Activated T-cell treated with anti-CD3 and anti-CD28 coated beads, Interleukin-2, amount 50 U/mL, for 1 hour (primary cell): Measurements from ENCODE around the gene TSPAN32.

Experiments
- DNase-seq: peaks from one replicate; pipeline ENCODE4 v3.0.0-alpha.2; 2020

TSPAN32 gene

GRCh38 chr11:2305140-2305778, 3.4 kb downstream of the TSPAN32 start:
- peak; percentile 87 for DNase-seq

DNA sequence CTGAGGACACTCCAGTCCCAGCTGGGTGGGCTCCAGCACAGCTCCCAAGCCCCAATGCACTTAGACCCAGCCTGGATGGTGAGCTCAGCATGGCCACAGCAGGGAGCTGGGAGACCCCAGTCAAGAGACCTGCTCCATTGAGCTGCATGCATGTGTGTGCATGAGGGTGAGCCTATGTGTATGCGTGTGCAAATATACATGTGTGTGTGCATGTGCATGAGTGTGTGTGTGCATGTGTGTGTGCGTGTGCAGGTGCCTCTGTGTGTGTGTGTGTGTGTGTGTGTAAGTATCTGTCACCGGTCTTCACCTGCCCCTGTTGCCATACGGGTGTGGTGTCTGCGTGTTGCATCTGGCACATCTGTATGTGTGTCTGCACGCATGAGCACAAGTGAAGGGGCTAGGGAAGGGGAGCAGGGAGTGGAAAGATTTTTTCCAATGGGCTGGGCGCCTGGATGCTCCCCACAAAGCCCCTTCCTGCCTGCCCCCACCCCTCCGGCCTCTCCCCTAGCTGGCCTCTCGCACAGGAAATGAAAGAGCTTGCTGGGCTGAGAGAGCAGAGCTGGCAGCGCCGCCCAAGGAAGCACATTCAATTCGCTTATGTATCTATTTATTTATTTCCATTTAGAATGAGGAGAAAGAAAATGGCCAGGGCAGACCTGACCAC, 4.1 kb downstream of the TSPAN32 start:
- no peak for DNase-seq

DNA sequence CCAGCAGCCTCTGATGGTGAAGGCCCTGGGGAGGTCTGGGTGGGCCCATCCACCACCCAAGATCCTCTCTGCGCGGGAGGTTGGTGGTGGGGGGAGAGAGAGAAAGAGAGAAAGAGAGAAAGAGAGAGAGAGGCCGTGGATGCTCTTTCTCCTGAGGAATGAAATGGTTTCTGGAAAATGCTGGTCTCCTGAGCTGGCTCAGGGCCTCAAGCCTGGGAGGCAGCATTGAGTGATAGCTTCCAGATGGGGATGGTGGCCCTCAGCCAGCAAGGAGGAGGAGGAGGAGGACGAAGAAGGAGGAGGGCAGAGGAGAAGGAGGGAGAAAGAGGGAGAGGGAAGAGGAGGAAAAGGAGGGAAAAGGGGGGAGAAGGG, 4.6 kb downstream of the TSPAN32 start:
- DNase-seq, result no peak

DNA sequence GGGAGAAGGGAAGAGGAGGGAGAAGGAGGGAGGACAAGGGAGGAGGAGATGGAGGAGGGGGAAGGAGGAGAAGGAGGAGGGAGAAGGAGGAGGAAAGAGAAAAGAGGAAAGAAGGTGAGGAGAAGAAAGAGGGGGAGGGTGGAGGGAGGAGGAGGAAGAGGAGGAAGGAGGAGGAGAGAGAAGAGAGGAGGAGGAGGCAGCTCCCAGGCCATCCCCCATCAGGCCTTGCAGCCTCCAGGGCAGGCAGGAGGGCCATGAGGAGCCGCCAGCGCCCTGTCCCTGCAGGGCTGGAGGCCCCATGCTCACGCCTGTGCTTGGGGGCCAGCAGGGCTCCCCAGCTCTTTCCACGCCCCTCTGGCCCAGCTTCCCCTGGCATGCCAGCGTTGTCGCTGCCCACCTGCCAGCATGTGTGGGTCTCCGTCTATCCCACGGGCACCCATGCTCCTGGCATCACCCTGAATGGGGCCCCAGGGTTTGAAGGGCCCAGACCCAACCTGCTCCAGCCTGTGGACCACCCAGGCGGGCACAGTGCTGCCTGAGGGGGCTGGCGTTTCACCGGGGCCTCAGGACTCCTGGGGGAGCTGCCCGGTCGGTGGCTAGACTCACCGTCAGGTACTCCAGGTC, 5.2 kb downstream of the TSPAN32 start:
- no peak for DNase-seq

GRCh38 chr11:2307501-2308331, 5.9 kb downstream of the TSPAN32 start:
- DNase-seq, result no peak

DNA sequence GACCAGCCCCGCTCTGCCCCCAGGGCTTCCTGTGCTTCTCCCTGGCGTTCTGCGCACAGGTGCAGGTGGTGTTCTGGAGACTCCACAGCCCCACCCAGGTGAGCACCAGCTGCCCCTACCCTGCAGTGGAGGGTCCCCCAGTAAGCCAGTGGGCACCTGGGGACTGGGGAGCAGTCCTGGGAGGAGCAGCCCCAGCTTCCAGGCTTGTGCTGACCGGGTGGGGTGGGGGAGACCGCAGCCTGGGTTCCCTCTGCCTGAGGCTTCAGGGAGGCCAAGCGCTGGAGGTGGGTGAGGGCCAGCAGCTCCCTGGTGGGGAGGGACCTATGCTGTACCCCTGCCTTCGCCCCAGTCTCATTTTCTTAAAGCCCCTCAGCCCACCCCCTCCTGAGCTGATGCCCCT, 6.9 kb downstream of the TSPAN32 start:
- DNase-seq, result no peak

DNA sequence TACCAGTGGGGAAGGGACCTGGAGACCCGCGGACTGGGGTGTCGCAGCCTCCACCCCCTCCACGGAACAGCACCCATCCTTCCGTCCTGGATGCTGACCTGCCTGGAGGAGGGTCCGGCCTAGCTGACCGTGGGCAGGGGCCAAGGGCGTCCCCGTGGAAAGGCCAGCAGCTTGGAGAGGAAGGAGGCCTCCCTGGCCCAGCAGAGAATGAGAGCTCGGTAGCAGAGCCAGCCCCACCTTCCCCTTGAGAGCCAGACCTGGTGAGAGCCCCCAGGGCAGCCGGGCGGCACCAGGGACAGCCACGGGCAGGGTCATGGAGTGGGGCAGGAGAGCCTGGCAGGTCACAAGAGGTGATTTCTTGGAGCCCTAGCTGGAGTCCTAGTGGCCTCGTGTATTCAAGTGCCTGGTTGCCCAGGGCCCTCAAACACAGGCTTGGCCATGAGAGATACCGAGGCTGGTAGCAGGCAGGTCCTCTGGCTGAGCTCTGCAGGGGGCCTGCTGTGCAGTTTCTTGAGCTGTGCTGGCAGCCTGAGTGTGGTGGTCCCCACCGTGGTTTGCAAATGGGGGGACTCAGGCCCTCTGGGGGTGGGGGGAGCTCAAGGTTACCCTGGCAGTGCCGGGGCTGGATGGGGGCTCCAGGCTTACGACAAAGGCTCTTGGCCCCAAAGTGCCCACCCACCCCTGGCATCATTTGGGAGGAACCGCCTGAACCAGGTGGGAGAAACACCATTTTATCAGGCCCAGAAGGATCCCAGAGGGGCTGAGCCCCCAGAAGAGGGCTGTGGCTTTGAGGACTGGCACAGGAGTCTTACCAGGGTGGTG, 7.6 kb downstream of the TSPAN32 start:
- DNase-seq, result no peak

DNA sequence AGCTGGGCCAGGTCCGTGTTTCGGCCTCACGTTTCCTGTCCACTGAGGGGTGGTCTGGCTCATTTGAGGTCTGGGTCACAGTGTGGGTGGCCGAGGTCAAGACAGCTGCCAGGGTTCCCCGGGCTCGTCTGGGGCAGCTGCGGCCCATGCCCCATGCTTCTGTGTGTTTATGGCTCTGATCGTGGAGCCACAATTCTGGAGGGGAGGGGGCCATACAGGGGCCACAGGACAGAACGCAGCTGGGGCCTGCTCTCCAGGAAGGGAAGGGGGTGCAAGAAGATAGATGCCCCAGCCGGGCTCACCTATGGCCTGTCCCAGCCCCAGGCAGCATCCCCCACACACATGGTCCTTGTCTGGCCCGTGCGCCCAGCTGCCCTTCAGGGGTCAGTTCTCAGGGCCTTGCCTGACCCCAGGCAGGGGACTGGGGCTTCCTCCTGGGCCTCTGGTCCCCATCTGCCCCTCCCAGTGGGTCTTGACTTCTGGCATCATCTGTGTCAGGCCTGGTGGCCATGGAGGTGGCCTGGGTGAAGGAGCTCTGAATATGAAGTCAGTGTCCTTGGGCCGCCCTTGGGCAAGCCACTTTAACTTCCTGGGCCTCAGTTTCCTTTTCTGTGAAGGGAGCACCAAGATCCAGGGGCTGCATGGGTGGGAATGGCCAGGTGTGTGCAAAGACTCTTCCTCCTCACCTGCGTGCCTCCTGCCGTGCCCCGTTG, 8.4 kb downstream of the TSPAN32 start:
- DNase-seq, result no peak

DNA sequence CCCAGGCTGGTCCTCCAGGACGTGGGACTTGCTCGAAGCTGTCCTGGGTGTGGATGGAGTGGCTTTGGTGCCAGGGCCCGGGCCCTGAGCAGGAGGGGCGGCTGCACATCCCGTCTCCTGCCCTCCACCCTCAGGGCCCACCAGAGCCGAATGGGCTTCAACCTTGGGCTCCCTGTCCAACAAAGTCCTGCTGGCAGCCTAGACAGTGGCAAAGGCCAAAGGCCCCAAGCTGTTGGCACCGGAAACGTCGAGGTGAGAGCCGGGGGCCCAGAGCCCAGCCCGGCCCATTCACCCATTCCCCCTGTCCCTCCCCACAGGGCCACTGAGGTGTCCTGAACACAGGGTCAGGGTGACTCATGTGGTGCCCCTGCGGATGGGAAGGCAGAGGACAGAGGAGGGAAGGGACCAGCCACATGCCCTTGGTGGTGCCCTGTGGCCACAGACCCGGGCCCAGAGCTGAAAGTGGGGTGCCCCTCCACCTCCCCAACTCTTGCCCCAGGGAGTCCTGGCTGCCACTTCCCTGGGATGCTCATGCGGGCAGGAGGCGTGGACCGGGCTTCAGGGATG, 9.1 kb downstream of the TSPAN32 start:
- no peak for DNase-seq

DNA sequence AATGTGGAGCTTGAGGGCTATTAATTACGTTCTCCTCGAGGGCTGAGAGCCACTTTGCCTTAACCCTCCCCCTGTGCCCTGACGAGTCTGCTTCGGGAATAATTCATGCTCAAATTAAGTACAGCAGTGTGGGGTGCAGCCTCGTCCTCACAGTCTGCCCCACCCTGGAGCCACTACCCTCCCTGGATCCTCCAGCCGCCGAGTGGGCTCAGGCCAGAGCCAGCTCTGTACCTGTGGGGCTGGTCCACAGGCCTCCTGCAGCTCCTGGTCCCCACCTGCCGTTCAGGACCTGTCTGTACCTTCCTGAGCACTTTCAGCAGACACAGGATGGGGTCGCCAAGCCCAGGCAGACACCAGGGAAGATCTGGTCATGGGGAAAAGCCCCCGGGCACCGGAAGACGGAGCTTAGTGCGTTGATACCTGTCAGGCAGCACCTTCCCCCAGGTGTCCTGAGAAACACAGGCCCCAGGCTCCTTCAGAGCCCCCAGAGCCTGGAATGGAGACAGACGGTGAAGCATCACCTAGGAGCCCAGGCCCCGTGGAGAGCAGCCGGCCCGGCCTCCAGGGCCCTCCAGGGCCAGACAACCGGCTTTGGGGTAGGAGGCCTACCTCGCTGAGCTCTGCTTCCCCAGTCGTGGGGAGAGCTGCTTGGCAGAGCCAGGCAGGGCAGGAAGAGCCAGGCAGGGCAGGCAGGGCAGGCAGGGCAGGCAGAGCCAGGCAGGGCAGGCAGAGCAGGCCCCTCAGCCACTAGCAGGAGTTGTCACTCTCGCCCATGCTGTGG, 9.7 kb downstream of the TSPAN32 start:
- no peak for DNase-seq

GRCh38 chr11:2312232-2313042, 10.6 kb downstream of the TSPAN32 start:
- no peak for DNase-seq

DNA sequence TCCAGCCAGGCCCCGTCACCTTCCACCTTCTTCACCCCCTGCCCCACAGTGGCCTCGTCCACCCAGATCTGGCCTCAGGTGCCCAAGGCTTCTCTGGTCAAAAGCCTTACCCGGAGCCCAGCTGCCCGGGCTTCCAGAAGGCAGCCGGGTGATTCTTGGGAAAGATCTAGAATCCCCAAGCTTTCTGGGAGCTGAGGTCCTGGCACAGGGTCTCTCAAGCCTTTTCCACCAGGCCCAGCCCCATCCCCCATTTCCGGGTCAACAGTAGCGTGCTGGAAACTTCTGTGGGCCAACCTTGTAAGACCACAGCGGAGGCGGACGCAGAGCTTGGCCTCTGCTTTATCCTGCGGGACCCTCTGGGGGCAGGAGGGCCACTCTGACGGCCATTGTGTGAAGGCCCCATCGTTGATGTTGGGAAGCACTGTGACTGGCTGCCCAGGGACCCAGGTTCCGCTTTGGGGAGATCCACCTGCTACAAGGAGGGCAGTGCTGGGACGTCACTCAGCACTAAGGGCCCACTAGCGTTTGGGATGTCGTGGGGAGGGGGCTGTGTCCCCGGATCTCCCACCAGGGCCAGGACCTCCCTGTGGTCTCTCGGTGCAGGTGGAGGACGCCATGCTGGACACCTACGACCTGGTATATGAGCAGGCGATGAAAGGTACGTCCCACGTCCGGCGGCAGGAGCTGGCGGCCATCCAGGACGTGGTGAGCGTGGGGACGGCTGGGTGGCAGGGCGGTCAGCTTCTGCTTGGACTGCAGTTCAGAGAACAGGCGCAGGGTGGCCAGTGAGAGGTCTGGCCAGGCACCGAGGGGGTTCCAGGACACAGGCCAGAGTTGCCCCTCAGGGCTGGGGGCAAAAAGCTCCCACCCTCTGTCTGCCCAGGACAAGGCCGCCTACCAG, 11.5 kb downstream of the TSPAN32 start:
- no peak for DNase-seq

DNA sequence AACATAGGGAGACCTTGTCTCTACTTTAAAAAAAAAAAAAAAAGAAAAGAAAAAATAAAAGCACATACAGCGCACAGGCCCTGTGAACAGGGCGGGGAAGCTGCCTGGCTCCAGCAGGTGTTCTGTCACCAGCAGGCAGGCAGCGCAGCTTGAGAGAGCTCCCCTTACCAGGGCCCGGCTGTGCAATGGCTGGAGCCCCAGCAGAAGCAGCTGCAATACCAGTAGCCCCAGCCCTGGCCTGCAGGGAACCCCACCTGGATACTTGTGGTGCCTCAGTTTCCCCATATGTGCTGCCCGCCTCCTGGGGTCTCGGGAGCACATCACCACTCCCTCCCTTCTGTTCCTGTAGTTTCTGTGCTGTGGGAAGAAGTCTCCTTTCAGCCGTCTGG, 12.3 kb downstream of the TSPAN32 start:
- DNase-seq, result no peak

- DNase-seq, result no peak
Measured at GRCh38 chr11:2314525-2315394, 12.9 kb downstream of the TSPAN32 start.

DNA sequence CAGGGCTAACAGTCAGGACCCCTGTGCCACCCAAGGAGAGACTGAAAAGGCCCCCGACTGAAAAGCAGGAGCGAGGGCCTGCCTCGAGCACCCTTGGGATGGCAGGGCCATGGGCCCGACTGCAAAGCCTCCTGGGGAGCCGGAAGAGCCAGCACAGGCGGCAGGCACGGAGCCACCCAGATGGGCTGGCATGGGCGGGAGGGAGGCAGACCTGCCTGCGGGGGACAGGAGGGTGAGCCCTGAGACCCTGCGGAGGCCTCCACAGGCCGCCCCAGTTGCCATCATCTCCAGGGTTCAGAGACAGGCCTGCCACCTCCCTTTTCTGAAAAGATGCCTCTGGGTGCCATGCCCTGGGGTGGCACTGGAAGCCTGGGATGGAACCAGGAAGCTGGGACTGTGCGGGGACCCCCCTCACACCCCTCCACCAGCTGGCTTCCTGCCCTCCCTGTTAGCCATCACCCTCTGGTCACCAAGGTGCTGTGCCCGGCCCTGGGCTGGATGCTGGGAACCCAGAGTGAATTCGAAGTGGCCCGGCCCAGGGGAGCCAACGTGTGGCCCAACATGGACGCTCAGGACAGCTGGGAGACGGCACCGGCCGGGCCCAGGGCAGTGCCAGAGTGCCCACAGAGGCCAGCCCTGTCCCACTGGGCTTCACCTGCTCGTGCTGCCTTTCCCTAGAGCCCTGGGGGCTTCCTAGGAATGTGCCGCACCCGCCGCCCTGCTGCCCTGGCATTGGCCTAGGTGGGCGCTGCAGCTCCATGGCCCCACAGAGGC, 13.8 kb downstream of the TSPAN32 start:
- DNase-seq, result no peak

DNA sequence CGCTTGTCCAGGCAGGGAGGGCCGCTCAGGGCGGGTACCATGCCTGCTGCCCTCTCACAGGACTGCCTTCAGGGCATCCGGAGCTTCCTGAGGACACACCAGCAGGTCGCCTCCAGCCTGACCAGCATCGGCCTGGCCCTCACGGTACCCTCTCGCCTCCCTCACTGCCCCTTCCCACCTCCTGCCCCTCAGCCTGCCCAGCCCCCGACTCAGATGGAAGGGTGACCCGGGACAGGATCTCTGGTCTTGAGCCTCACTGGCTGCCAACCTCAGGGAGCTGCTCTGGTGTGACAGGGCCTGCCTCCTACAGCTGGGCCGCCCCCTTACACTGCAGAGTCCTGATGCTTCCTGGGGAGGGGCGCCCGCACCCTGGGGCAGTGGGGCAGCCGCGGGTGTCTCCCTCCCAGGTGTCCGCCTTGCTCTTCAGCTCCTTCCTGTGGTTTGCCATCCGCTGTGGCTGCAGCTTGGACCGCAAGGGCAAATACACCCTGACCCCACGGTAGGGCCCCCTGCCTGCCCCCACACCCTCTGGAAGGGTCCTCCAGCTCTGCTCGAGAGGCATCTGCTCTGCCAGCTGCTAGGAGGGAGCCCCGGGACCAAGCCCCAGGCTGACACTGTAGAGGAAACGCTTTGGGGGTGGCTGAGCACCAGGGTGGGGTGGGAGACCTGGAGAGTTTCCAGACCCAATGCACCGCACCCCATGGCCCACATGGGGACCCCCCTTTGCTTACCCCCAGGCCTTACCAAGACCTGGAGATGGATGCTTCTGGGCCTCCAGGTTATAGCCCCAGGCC, 14.6 kb downstream of the TSPAN32 start:
- DNase-seq, result no peak
